Peyer's patch (tissue), 4 donors: ENCODE measurements around the gene EPHA10.

Experiments used
- CTCF ChIP-seq, 6 experiments: fragments of 450-650 bp in 4 of 6; fragments of 200-600 bp in 2 of 6; sonication (generic) in 1 of 6; IDR thresholded peaks; one replicate each; pipeline ENCODE4 v1.5.1; 2017 to 2019; ENCODE audit warnings: antibody characterized with exemption in 6 of 6, mild to moderate bottlenecking in 3 of 6, moderate library complexity in 1 of 6
- POLR2A ChIP-seq, 2 donors: fragments of 450-650 bp; IDR thresholded peaks; one replicate each; pipeline ENCODE4 v1.5.1; 2017; ENCODE audit warnings: antibody characterized with exemption in 2 of 2, mild to moderate bottlenecking in 2 of 2, moderate library complexity in 2 of 2

GRCh38 chr1:37808369-37809319 is 43.7 kb upstream of the EPHA10 start:
- no peak for TF ChIP-seq CTCF (IDR thresholded peaks at IDR 0.05)
- TF ChIP-seq POLR2A (IDR thresholded peaks at IDR 0.05) = peak in 1 of 2 donors; percentile 2
